ENCODE measurements around the gene DDX4. TPM values are rescaled to one million over a fixed set of nuclear protein-coding genes. Genes with fewer than 3 reads are reported as not detected.
"Not testable (repeated sequence)": the region's sequence is repeated elsewhere in the genome, so short reads cannot be mapped to it uniquely, and the experiment has no call there.

DDX4 gene
- total RNA-seq, 1 donor from 2014 or later = not detected

- no peak for DNase-seq (ENCODE audit: extremely low read depth, low read depth, low spot score)
These were observed 17.6 kb upstream of the DDX4 start for GRCh38 chr5:55720188-55720703.

GRCh38 chr5:55724281-55724680, 13.6 kb upstream of the DDX4 start:
- DNase-seq (ENCODE audit: extremely low read depth, low read depth, low spot score) = no peak

- DNase-seq (ENCODE audit: extremely low read depth, low read depth, low spot score) = no peak
These were observed 6.0 kb upstream of the DDX4 start for GRCh38 chr5:55731848-55732247.

GRCh38 chr5:55732585-55732984, 5.3 kb upstream of the DDX4 start:
- no peak for DNase-seq (ENCODE audit: extremely low read depth, low read depth, low spot score)

- DNase-seq (ENCODE audit: extremely low read depth, low read depth, low spot score) = no peak
These were observed 3.2 kb upstream of the DDX4 start for GRCh38 chr5:55734658-55735057.

GRCh38 chr5:55742778-55743177, 4.9 kb downstream of the DDX4 start:
- DNase-seq (ENCODE audit: extremely low read depth, low read depth, low spot score) = no peak

GRCh38 chr5:55747778-55748318, 10.0 kb downstream of the DDX4 start:
- DNase-seq (ENCODE audit: extremely low read depth, low read depth, low spot score) = no peak

- DNase-seq (ENCODE audit: extremely low read depth, low read depth, low spot score) = no peak
These were observed 11.5 kb downstream of the DDX4 start for GRCh38 chr5:55749387-55749786.

- no peak for DNase-seq (ENCODE audit: extremely low read depth, low read depth, low spot score)
These were observed 12.2 kb downstream of the DDX4 start for GRCh38 chr5:55750063-55750462.

GRCh38 chr5:55750499-55750898, 12.6 kb downstream of the DDX4 start:
- DNase-seq (ENCODE audit: extremely low read depth, low read depth, low spot score) = no peak

GRCh38 chr5:55758231-55758630, 20.4 kb downstream of the DDX4 start:
- DNase-seq (ENCODE audit: extremely low read depth, low read depth, low spot score) = no peak

- DNase-seq (ENCODE audit: extremely low read depth, low read depth, low spot score) = no peak
These were observed 20.9 kb downstream of the DDX4 start for GRCh38 chr5:55758714-55759113.

GRCh38 chr5:55761721-55762120, 23.9 kb downstream of the DDX4 start:
- DNase-seq (ENCODE audit: extremely low read depth, low read depth, low spot score) = not testable (repeated sequence)

GRCh38 chr5:55763746-55764420, 26.0 kb downstream of the DDX4 start:
- no peak for DNase-seq (ENCODE audit: extremely low read depth, low read depth, low spot score)

GRCh38 chr5:55768279-55768678, 30.4 kb downstream of the DDX4 start:
- DNase-seq (ENCODE audit: extremely low read depth, low read depth, low spot score) = no peak

- DNase-seq (ENCODE audit: extremely low read depth, low read depth, low spot score) = no peak
These were observed 33.4 kb downstream of the DDX4 start for GRCh38 chr5:55771175-55771655.

- DNase-seq (ENCODE audit: extremely low read depth, low read depth, low spot score) = no peak
These were observed 35.2 kb downstream of the DDX4 start for GRCh38 chr5:55773057-55773456.

GRCh38 chr5:55777332-55777731, 39.5 kb downstream of the DDX4 start:
- DNase-seq (ENCODE audit: extremely low read depth, low read depth, low spot score) = no peak

- no peak for DNase-seq (ENCODE audit: extremely low read depth, low read depth, low spot score)
These were observed 63.1 kb downstream of the DDX4 start for GRCh38 chr5:55800924-55801323.

- DNase-seq (ENCODE audit: extremely low read depth, low read depth, low spot score) = not testable (repeated sequence)
These were observed 71.0 kb downstream of the DDX4 start for GRCh38 chr5:55808814-55809213.

- DNase-seq (ENCODE audit: extremely low read depth, low read depth, low spot score) = not testable (repeated sequence)
These were observed 78.1 kb downstream of the DDX4 start for GRCh38 chr5:55815939-55816338.

GRCh38 chr5:55816342-55816741, 78.5 kb downstream of the DDX4 start:
- no peak for DNase-seq (ENCODE audit: extremely low read depth, low read depth, low spot score)
